ENCODE data around the gene PPP2R2C. TPM values are rescaled to one million over a fixed set of nuclear protein-coding genes. Genes with fewer than 3 reads are reported as not detected.

PPP2R2C gene
- total and polyA plus RNA-seq, 9 of the 15 experiments (the other 6 are each of a cell fraction or from before 2014, with no cell fraction given): 0.04 to 0.06 TPM; not detected in 7

DNA sequence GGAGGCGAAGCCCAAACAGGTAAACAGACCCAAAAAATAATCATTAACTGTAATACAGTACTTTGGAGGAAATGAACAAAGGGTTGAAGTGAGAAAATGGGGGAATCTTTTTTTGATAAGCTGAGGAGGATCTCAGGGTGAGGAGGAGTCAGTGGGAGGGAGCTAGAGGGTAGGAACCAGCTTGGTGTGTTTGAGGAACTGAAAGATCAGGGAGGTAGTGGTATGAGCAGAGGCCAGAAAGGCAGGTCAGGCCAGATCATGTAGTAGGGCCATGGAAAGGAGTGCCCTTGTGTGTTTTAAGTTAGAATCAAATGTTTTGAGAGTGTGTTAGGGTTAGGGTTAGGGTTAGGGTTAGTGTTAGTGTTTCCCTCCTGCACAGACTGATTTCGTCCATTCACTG lies 48.8 kb downstream of the PPP2R2C start:
- H2AFZ ChIP-seq (ENCODE audit: low read depth, low read length): no peak overlapping the region
- H3K4me1 ChIP-seq (replicated peaks in 1 of 2; ENCODE audit: control insufficient read depth in 2 of 2, insufficient read depth in 2 of 2, low read length in 2 of 2): peaks cover 0 to 4% of the 10 kb centered on the region in 2 experiments; a peak in 3 of 5 replicates
- H3K9me3 ChIP-seq (replicated peaks; ENCODE audit: control insufficient read depth, insufficient read depth, low read depth, low read length): no peaks in the 10 kb centered on the region
- H3K79me2 ChIP-seq (ENCODE audit: control insufficient read depth, insufficient read depth, low read length): no peaks in the 10 kb centered on the region
- no peak overlapping the region for H3K4me3 ChIP-seq
- BruUV-seq (replicated peaks): no TSS peak
- no peaks in the 10 kb centered on the region for H3K9me1 ChIP-seq (ENCODE audit: control insufficient read depth, insufficient read depth, low read length)
- 0% methylated on average over 2 of the region's 2 CpGs for WGBS (ENCODE audit: insufficient coverage, low coverage, missing lambda C conversion rate)
- intact Hi-C loops (cut with micrococcal nuclease) (no loop called here), in situ Hi-C loops (cut with MboI) (no loop called here)
- no peaks in the 10 kb centered on the region; the same call in 1 of the 2 replicates for H4K20me1 ChIP-seq (replicated peaks; ENCODE audit: control insufficient read depth, insufficient read depth, low read length)
- ChIA-PET CTCF (ENCODE audit: low intra/inter-chr PET ratio) (no interaction called here), POLR2A (no interaction called here)
- ATAC-seq (no peak), DNase-seq (ENCODE audit: extremely low read depth in 1 of 4, low spot score in 3 of 4) (no peak), FAIRE-seq (no peak)
- peaks cover 0 to 49% of the 10 kb centered on the region in 2 experiments; a peak in 2 of 5 replicates for H3K27me3 ChIP-seq (ENCODE audit: control insufficient read depth in 2 of 2, insufficient read depth in 2 of 2, low read length in 2 of 2)
- H3K27ac ChIP-seq (ENCODE audit: extremely low read depth, low read depth, low read length): no peak overlapping the region
- H3K9ac ChIP-seq (ENCODE audit: insufficient read depth in 1 of 2, low read depth in 2 of 2, low read length in 2 of 2): no peak overlapping the region
- H3K4me2 ChIP-seq (ENCODE audit: insufficient read depth, low read length): no peak overlapping the region
- no peaks in the 10 kb centered on the region for H3K36me3 ChIP-seq (ENCODE audit: control insufficient read depth, insufficient read depth, low read length)
- TF ChIP-seq, protein P1, sequence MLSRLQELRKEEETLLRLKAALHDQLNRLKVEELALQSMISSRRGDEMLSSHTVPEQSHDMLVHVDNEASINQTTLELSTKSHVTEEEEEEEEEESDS (CRISPR knock-in tag; IDR thresholded peaks at IDR 0.05): no peak
- TF ChIP-seq PHTF2 (CRISPR knock-in tag; IDR thresholded peaks at IDR 0.05) (no peak), FOS (IDR thresholded peaks at IDR 0.05; ENCODE audit: extremely low read depth, insufficient read length) (no peak), MAFK (IDR thresholded peaks at IDR 0.05; ENCODE audit: low read length) (no peak), SIRT6 (IDR thresholded peaks at IDR 0.05; ENCODE audit: low read depth, low read length) (no peak), YBX1 (IDR thresholded peaks at IDR 0.05) (no peak), CBX5 (IDR thresholded peaks at IDR 0.05; ENCODE audit: borderline replicate concordance, low read depth) (no peak), TEAD2 (tag; IDR thresholded peaks at IDR 0.05) (no peak), U2AF1 (optimal IDR thresholded peaks at IDR 0.05; ENCODE audit: low read depth, low read length) (no peak), STAT5A (IDR thresholded peaks at IDR 0.05; ENCODE audit: borderline replicate concordance, low read length) (no peak), EWSR1 (IDR thresholded peaks at IDR 0.05; ENCODE audit: borderline replicate concordance, low read depth, partially characterized antibody) (no peak), SMARCE1 (IDR thresholded peaks at IDR 0.05) (no peak), ZFP36 (IDR thresholded peaks at IDR 0.05; ENCODE audit: low read depth, low read length, partially characterized antibody) (no peak), MTF1 (CRISPR knock-in tag; IDR thresholded peaks at IDR 0.05; ENCODE audit: borderline replicate concordance) (no peak), NR2F6 (CRISPR knock-in tag; IDR thresholded peaks at IDR 0.05) (no peak), ZNF431 (CRISPR knock-in tag; IDR thresholded peaks at IDR 0.05) (no peak), HLTF (IDR thresholded peaks at IDR 0.05) (no peak)
- TF ChIP-seq, protein P2, sequence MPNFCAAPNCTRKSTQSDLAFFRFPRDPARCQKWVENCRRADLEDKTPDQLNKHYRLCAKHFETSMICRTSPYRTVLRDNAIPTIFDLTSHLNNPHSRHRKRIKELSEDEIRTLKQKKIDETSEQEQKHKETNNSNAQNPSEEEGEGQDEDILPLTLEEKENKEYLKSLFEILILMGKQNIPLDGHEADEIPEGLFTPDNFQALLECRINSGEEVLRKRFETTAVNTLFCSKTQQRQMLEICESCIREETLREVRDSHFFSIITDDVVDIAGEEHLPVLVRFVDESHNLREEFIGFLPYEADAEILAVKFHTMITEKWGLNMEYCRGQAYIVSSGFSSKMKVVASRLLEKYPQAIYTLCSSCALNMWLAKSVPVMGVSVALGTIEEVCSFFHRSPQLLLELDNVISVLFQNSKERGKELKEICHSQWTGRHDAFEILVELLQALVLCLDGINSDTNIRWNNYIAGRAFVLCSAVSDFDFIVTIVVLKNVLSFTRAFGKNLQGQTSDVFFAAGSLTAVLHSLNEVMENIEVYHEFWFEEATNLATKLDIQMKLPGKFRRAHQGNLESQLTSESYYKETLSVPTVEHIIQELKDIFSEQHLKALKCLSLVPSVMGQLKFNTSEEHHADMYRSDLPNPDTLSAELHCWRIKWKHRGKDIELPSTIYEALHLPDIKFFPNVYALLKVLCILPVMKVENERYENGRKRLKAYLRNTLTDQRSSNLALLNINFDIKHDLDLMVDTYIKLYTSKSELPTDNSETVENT (CRISPR knock-in tag; IDR thresholded peaks at IDR 0.05): no peak
- TF ChIP-seq, protein P3, sequence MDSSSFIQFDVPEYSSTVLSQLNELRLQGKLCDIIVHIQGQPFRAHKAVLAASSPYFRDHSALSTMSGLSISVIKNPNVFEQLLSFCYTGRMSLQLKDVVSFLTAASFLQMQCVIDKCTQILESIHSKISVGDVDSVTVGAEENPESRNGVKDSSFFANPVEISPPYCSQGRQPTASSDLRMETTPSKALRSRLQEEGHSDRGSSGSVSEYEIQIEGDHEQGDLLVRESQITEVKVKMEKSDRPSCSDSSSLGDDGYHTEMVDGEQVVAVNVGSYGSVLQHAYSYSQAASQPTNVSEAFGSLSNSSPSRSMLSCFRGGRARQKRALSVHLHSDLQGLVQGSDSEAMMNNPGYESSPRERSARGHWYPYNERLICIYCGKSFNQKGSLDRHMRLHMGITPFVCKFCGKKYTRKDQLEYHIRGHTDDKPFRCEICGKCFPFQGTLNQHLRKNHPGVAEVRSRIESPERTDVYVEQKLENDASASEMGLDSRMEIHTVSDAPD (CRISPR knock-in tag; IDR thresholded peaks at IDR 0.05): no peak
